Transverse colon (tissue), 4 donors: ENCODE data around the gene SCYL1. TPM values are rescaled to one million over a fixed set of nuclear protein-coding genes. Genes with fewer than 3 reads are reported as not detected.

Experiments
- DNase-seq: peaks from one replicate; pipeline ENCODE4 v3.0.0-alpha.2; 2019
- H3K27ac ChIP-seq, 4 donors: fragments of 200-600 bp; sonication (generic); 2 replicates each; pipeline ENCODE4 v1.5.1; 2016 to 2018; ENCODE audit warnings: inconsistent platforms in 4 of 4
- H3K27me3 ChIP-seq: fragments of 200-600 bp; sonication (generic); 2 replicates; pipeline ENCODE4 v1.5.1; 2017; ENCODE audit warnings: inconsistent platforms
- H3K36me3 ChIP-seq, 4 donors: fragments of 200-600 bp; sonication (generic); 2 replicates each; pipeline ENCODE4 v1.5.1; 2017 to 2019; ENCODE audit warnings: inconsistent platforms in 4 of 4
- H3K4me1 ChIP-seq, 4 donors: fragments of 200-600 bp; sonication (generic); 2 replicates each; pipeline ENCODE4 v1.5.1; 2017 to 2020; ENCODE audit warnings: inconsistent platforms in 4 of 4
- H3K4me3 ChIP-seq, 4 donors: fragments of 200-600 bp; sonication (generic); 1 replicate in 1 of 4; 2 replicates in 3 of 4; pipeline versions ENCODE4 v1.5.1 to v1.6.1; 2017 to 2019; ENCODE audit warnings: inconsistent platforms in 4 of 4
- H3K9me3 ChIP-seq, 2 donors: fragments of 200-600 bp; sonication (generic); 2 replicates each; pipeline ENCODE4 v1.5.1; 2017 to 2019; ENCODE audit warnings: inconsistent platforms in 2 of 2
- EP300 ChIP-seq: sonication (generic); formaldehyde crosslinking; IDR thresholded peaks from one replicate; pipeline ENCODE4 v1.6.1; 2017; ENCODE audit warnings: antibody characterized with exemption, low read depth
- POLR2A ChIP-seq: fragments of 450-650 bp; IDR thresholded peaks from one replicate; pipeline ENCODE4 v1.6.1; 2016; ENCODE audit warnings: antibody characterized with exemption, mild to moderate bottlenecking, moderate library complexity
- POLR2AphosphoS5 ChIP-seq, 3 donors: sonication (generic); formaldehyde crosslinking; IDR thresholded peaks; one replicate each; pipeline ENCODE4 v1.6.1; 2016; ENCODE audit warnings: antibody characterized with exemption in 3 of 3
- WGBS, 2 donors: methylation state at CpG; one replicate each; pipeline ENCODE4 v1.1.5; 2018; ENCODE audit warnings: low coverage in 1 of 2; 5-methylcytosine and 5-hydroxymethylcytosine counted together
- in situ Hi-C, 4 donors: fragments of 200-750 bp; cut with MboI; loops; one replicate each; pipeline versions ENCODE4 v1.15.0 to v1.15.1; 2017; ENCODE audit warnings: low sequenced_read_pairs in 3 of 4, low pct_ligation_motif_present in 1 of 4, low pct_unique_long_range_greater_than_20kb in 1 of 4
- intact Hi-C: fragments of 100-400 bp; cut with DNase I; formaldehyde crosslinking; loops from one replicate; pipeline ENCODE4 v1.15.1; 2023; ENCODE audit warnings: low total_unique reads
- total RNA-seq, 4 donors: library from RNA; depleted of rRNA; stranded (reverse); fragments of >200 nt; gene quantifications; one replicate each; pipeline ENCODE4 v1.1.0, GENCODE V29; 2016
- TF ChIP-seq, protein P1 (sequence below), 5 experiments: fragments of 200-600 bp in 3 of 5; fragments of 450-650 bp in 2 of 5; sonication (generic) in 3 of 5; IDR thresholded peaks; 1 replicate in 2 of 5; 2 replicates in 3 of 5; pipeline ENCODE4 v1.5.1; 2016 to 2017; ENCODE audit warnings: antibody characterized with exemption in 5 of 5, inconsistent platforms in 3 of 5, mild to moderate bottlenecking in 2 of 5, moderate library complexity in 1 of 5

The SCYL1 gene
- total RNA-seq, 4 donors from 2014 or later: 41.0 to 78.4 (median 69.2) TPM

DNA sequence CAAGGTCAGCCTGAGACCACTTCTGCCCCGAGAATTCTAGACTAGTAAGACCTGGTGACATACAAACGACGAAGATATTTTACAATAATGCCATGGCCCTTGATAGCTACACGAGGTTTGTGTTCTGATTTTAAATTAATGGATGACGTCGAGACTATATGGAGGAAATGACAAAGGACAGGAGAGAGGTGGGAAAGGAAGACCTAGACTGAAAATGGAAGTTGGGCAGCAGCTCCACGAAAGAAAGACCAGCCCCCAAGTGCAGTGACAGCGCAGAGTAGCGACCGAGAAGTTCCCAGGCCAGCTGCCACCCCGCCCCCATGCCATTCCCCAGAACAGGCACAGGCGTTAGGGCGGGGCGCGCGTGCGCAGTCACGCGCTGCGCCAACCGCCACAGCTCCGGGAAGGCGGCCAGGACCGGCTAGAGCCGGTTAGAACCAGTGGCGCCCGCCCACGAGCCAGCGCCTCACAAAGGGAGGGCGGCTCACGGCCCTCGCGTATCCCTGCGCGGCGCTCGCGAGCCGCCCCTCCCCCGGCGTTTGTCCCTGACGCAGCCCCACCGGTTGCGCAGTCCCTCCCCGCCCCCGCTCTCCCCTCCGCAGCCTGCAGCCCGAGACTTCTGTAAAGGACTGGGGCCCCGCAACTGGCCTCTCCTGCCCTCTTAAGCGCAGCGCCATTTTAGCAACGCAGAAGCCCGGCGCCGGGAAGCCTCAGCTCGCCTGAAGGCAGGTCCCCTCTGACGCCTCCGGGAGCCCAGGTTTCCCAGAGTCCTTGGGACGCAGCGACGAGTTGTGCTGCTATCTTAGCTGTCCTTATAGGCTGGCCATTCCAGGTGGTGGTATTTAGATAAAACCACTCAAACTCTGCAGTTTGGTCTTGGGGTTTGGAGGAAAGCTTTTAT is 27.5 kb upstream of the SCYL1 start:
- no peaks in the 10 kb centered on the region for H3K27me3 ChIP-seq
- peak; percentile 95 to 98 (median 98) for TF ChIP-seq POLR2AphosphoS5 (IDR thresholded peaks at IDR 0.05)
- TF ChIP-seq, protein P1, sequence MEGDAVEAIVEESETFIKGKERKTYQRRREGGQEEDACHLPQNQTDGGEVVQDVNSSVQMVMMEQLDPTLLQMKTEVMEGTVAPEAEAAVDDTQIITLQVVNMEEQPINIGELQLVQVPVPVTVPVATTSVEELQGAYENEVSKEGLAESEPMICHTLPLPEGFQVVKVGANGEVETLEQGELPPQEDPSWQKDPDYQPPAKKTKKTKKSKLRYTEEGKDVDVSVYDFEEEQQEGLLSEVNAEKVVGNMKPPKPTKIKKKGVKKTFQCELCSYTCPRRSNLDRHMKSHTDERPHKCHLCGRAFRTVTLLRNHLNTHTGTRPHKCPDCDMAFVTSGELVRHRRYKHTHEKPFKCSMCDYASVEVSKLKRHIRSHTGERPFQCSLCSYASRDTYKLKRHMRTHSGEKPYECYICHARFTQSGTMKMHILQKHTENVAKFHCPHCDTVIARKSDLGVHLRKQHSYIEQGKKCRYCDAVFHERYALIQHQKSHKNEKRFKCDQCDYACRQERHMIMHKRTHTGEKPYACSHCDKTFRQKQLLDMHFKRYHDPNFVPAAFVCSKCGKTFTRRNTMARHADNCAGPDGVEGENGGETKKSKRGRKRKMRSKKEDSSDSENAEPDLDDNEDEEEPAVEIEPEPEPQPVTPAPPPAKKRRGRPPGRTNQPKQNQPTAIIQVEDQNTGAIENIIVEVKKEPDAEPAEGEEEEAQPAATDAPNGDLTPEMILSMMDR (IDR thresholded peaks at IDR 0.05): peak in 1 of 5 experiments; percentile 13
- TF ChIP-seq EP300: peak; percentile 100
- TF ChIP-seq POLR2A: peak; percentile 93
- intact Hi-C loops (loop anchor here (5.0 kb wide), 1 partner anchor 75 kb away; the partner anchor contains the start of gene NEAT1), in situ Hi-C loops (no loop called here)
- H3K9me3 ChIP-seq: no peaks in the 10 kb centered on the region
- H3K27ac ChIP-seq: peak overlapping the region; percentile 98 to 100 (median 99)
- H3K36me3 ChIP-seq: peaks cover 0 to 21% (median 7%) of the 10 kb centered on the region in 4 donors
- H3K4me1 ChIP-seq: peaks cover 46 to 48% (median 47%) of the 10 kb centered on the region in 4 donors
- peak overlapping the region; percentile 62 to 93 (median 80) for H3K4me3 ChIP-seq
- peak; percentile 99 for DNase-seq
- WGBS, 2 donors: 0 to 1% methylated on average over 2 to 38 of the region's 61 CpGs

DNA sequence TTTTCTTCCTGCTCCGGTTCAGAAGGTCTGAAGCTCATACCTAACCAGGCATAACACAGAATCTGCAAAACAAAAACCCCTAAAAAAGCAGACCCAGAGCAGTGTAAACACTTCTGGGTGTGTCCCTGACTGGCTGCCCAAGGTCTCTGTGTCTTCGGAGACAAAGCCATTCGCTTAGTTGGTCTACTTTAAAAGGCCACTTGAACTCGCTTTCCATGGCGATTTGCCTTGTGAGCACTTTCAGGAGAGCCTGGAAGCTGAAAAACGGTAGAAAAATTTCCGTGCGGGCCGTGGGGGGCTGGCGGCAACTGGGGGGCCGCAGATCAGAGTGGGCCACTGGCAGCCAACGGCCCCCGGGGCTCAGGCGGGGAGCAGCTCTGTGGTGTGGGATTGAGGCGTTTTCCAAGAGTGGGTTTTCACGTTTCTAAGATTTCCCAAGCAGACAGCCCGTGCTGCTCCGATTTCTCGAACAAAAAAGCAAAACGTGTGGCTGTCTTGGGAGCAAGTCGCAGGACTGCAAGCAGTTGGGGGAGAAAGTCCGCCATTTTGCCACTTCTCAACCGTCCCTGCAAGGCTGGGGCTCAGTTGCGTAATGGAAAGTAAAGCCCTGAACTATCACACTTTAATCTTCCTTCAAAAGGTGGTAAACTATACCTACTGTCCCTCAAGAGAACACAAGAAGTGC is 26.7 kb upstream of the SCYL1 start:
- 0% methylated on average over 7 to 24 of the region's 24 CpGs for WGBS, 2 donors
- peak overlapping the region; percentile 98 to 100 (median 99) for H3K27ac ChIP-seq
- peaks cover 0 to 28% (median 11%) of the 10 kb centered on the region in 4 donors for H3K36me3 ChIP-seq
- peaks cover 38 to 40% (median 39%) of the 10 kb centered on the region in 4 donors for H3K4me1 ChIP-seq
- in situ Hi-C loops: no loop called here
- peak; percentile 64 for DNase-seq
- H3K9me3 ChIP-seq: no peaks in the 10 kb centered on the region
- H3K4me3 ChIP-seq: peak overlapping the region; percentile 62 to 93 (median 80)
- H3K27me3 ChIP-seq: no peaks in the 10 kb centered on the region
- intact Hi-C loops: loop anchor here (5.0 kb wide), 1 partner anchor 76 kb away; the partner anchor contains the start of gene NEAT1
- TF ChIP-seq POLR2AphosphoS5 (IDR thresholded peaks at IDR 0.05): no peak
- no peak for TF ChIP-seq EP300
- TF ChIP-seq POLR2A: no peak
- TF ChIP-seq, protein P1 (IDR thresholded peaks at IDR 0.05): no peak

DNA sequence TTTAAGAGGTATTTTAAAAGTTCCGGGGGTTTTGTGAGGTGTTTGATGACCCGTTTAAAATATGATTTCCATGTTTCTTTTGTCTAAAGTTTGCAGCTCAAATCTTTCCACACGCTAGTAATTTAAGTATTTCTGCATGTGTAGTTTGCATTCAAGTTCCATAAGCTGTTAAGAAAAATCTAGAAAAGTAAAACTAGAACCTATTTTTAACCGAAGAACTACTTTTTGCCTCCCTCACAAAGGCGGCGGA is 26.2 kb upstream of the SCYL1 start:
- in situ Hi-C loops (no loop called here), intact Hi-C loops (loop anchor here (5.0 kb wide), 1 partner anchor 76 kb away; the partner anchor contains the start of gene NEAT1)
- no peak for DNase-seq
- TF ChIP-seq, protein P1 (IDR thresholded peaks at IDR 0.05): no peak
- TF ChIP-seq POLR2A (no peak), EP300 (no peak), POLR2AphosphoS5 (IDR thresholded peaks at IDR 0.05) (no peak)
- Histone ChIP-seq H3K36me3 (peaks cover 0 to 33% (median 13%) of the 10 kb centered on the region in 4 donors), H3K9me3 (no peaks in the 10 kb centered on the region), H3K27me3 (no peaks in the 10 kb centered on the region), H3K27ac (peak overlapping the region; percentile 98 to 100 (median 99)), H3K4me3 (peak overlapping the region; percentile 62 to 93 (median 80)), H3K4me1 (peaks cover 34 to 35% (median 34%) of the 10 kb centered on the region in 4 donors)
- WGBS, 2 donors: 0% methylated on average over 6 of the region's 6 CpGs
